A673 (cell line): ENCODE data around the gene NEURL1B. TPM values are rescaled to one million over a fixed set of nuclear protein-coding genes. Genes with fewer than 3 reads are reported as not detected.

Experiments used
- BruUV-seq: library from RNA; stranded (reverse); fragments of 400-500 nt; replicated peaks from 2 replicates; lab custom pipeline; 2021; lab: Mats Ljungman, UMichigan
- CTCF ChIA-PET: fragments of 300-600 bp; sonication (Branson Sonifier 250); formaldehyde crosslinking; loops from one replicate; lab custom pipeline; 2022; ENCODE audit warnings: antibody characterized with exemption; lab: Charles Lee
- POLR2A ChIA-PET: fragments of 300-600 bp; sonication (Branson Sonifier 250); formaldehyde crosslinking; loops from one replicate; lab custom pipeline; 2022; ENCODE audit warnings: antibody characterized with exemption; ENCODE audit not compliant: low non-redundant PET; lab: Charles Lee
- DNase-seq: peaks from one replicate; pipeline ENCODE4 v3.0.0-alpha.2; 2015; ENCODE audit warnings: low spot score
- H3K27ac ChIP-seq: fragments of 200-600 bp; sonication (generic); 2 replicates; pipeline ENCODE4 v1.5.1; 2016; ENCODE audit warnings: mixed run types, low read depth, mild to moderate bottlenecking, mixed read lengths, antibody characterized with exemption, low read length; ENCODE audit not compliant: poor library complexity, severe bottlenecking
- H3K27me3 ChIP-seq: fragments of 200-600 bp; sonication (generic); replicated peaks from 2 replicates; pipeline ENCODE4 v1.6.1; 2017; ENCODE audit warnings: mixed run types, low read depth, mild to moderate bottlenecking, mixed read lengths, antibody characterized with exemption, low read length; ENCODE audit not compliant: insufficient read depth, poor library complexity
- H3K36me3 ChIP-seq: fragments of 200-600 bp; sonication (generic); 2 replicates; pipeline ENCODE4 v1.6.1; 2016; ENCODE audit warnings: mixed run types, mild to moderate bottlenecking, mixed read lengths, antibody characterized with exemption, low read length; ENCODE audit not compliant: insufficient read depth, poor library complexity, severe bottlenecking
- H3K4me1 ChIP-seq: fragments of 200-600 bp; sonication (generic); 2 replicates; pipeline ENCODE4 v1.6.1; 2017; ENCODE audit warnings: mixed run types, mild to moderate bottlenecking, mixed read lengths, antibody characterized with exemption, low read length; ENCODE audit not compliant: insufficient read depth, poor library complexity, severe bottlenecking
- H3K4me3 ChIP-seq: fragments of 200-600 bp; sonication (generic); 2 replicates; pipeline ENCODE4 v1.5.1; 2016; ENCODE audit warnings: low read depth, mixed run types, mild to moderate bottlenecking, mixed read lengths, low read length; ENCODE audit not compliant: poor library complexity, severe bottlenecking
- H3K9me3 ChIP-seq: fragments of 200-600 bp; sonication (generic); 2 replicates; pipeline ENCODE4 v1.6.1; 2016; ENCODE audit warnings: mixed run types, low read depth, mild to moderate bottlenecking, mixed read lengths, antibody characterized with exemption, low read length; ENCODE audit not compliant: poor library complexity, severe bottlenecking
- CTCF ChIP-seq: fragments of 300-800, 200-600 bp; sonication (generic); conservative IDR thresholded peaks from 2 replicates; pipeline ENCODE4 v1.5.1; 2017; ENCODE audit warnings: low read depth, mild to moderate bottlenecking, antibody characterized with exemption, low read length, moderate library complexity, mixed read lengths
- EZH2 ChIP-seq: fragments of 200-600 bp; sonication (generic); IDR thresholded peaks from 2 replicates; pipeline ENCODE4 v1.6.1; 2017; ENCODE audit warnings: borderline replicate concordance, low read depth, mild to moderate bottlenecking, mixed read lengths, antibody characterized with exemption, low read length; ENCODE audit not compliant: poor library complexity, severe bottlenecking
- intact Hi-C: fragments of 100-400 bp; cut with micrococcal nuclease; formaldehyde crosslinking; loops from one replicate; pipeline ENCODE4 v1.10.0; 2022; ENCODE audit not compliant: unreplicated experiment
- total RNA-seq: library from RNA; stranded (reverse); gene quantifications from 2 replicates; pipeline ENCODE4 v1.2.3, GENCODE V29; 2021

NEURL1B gene
- total RNA-seq, 1 experiment from 2014 or later, result 5.1 TPM

GRCh38 chr5:172605466-172605865 lies 35.6 kb upstream of the NEURL1B start:
- no peaks in the 10 kb centered on the region for H3K4me1 ChIP-seq
- H3K27me3 ChIP-seq, result peaks cover 4% of the 10 kb centered on the region
- intact Hi-C loops, result no loop called here
- ChIA-PET POLR2A (no interaction called here), CTCF (no interaction called here)
- no peak overlapping the region for H3K27ac ChIP-seq
- TF ChIP-seq EZH2, result no peak
- TF ChIP-seq CTCF, result no peak
- no TSS peak for BruUV-seq
- DNase-seq, result no peak
- no peak overlapping the region for H3K4me3 ChIP-seq
- no peaks in the 10 kb centered on the region for H3K36me3 ChIP-seq
- no peaks in the 10 kb centered on the region for H3K9me3 ChIP-seq

- DNase-seq, result no peak
- intact Hi-C loops, result no loop called here
- no peaks in the 10 kb centered on the region for H3K36me3 ChIP-seq
- TF ChIP-seq CTCF (no peak), EZH2 (no peak)
- H3K4me1 ChIP-seq, result no peaks in the 10 kb centered on the region
- POLR2A ChIA-PET, result no interaction called here
- H3K4me3 ChIP-seq, result no peak overlapping the region
- no TSS peak for BruUV-seq
- CTCF ChIA-PET, result no interaction called here
- H3K27ac ChIP-seq, result no peak overlapping the region
- no peaks in the 10 kb centered on the region for H3K9me3 ChIP-seq
- H3K27me3 ChIP-seq, result peaks cover 4% of the 10 kb centered on the region
Measured at GRCh38 chr5:172606156-172606785, 34.8 kb upstream of the NEURL1B start.

- no peaks in the 10 kb centered on the region for H3K9me3 ChIP-seq
- H3K27ac ChIP-seq, result no peak overlapping the region
- H3K27me3 ChIP-seq, result peaks cover 4% of the 10 kb centered on the region
- no peak overlapping the region for H3K4me3 ChIP-seq
- DNase-seq, result no peak
- no peaks in the 10 kb centered on the region for H3K4me1 ChIP-seq
- BruUV-seq, result no TSS peak
- intact Hi-C loops, result no loop called here
- no peaks in the 10 kb centered on the region for H3K36me3 ChIP-seq
- POLR2A ChIA-PET, result no interaction called here
- CTCF ChIA-PET, result no interaction called here
- TF ChIP-seq EZH2 (no peak), CTCF (no peak)
Measured at GRCh38 chr5:172607213-172607793, 33.8 kb upstream of the NEURL1B start.
